HG02571 (cell line): ENCODE data around the gene RC3H1.
"Not testable (repeated sequence)": the region's sequence is repeated elsewhere in the genome, so short reads cannot be mapped to it uniquely, and the experiment has no call there.

Experiments used
- ATAC-seq: cut with Tn5 transposase; IDR thresholded peaks from one replicate; pipeline ENCODE4 v1.9.1; 2021; ENCODE audit warnings: mild to moderate bottlenecking, moderate library complexity; ENCODE audit not compliant: unreplicated experiment

Gene RC3H1, protein sequence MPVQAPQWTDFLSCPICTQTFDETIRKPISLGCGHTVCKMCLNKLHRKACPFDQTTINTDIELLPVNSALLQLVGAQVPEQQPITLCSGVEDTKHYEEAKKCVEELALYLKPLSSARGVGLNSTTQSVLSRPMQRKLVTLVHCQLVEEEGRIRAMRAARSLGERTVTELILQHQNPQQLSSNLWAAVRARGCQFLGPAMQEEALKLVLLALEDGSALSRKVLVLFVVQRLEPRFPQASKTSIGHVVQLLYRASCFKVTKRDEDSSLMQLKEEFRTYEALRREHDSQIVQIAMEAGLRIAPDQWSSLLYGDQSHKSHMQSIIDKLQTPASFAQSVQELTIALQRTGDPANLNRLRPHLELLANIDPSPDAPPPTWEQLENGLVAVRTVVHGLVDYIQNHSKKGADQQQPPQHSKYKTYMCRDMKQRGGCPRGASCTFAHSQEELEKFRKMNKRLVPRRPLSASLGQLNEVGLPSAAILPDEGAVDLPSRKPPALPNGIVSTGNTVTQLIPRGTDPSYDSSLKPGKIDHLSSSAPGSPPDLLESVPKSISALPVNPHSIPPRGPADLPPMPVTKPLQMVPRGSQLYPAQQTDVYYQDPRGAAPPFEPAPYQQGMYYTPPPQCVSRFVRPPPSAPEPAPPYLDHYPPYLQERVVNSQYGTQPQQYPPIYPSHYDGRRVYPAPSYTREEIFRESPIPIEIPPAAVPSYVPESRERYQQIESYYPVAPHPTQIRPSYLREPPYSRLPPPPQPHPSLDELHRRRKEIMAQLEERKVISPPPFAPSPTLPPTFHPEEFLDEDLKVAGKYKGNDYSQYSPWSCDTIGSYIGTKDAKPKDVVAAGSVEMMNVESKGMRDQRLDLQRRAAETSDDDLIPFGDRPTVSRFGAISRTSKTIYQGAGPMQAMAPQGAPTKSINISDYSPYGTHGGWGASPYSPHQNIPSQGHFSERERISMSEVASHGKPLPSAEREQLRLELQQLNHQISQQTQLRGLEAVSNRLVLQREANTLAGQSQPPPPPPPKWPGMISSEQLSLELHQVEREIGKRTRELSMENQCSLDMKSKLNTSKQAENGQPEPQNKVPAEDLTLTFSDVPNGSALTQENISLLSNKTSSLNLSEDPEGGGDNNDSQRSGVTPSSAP

GRCh38 chr1:174022080-174022975 is at the start of gene RC3H1:
RC3H1 (minus strand) TSS chr1:174022357; CDS start chr1:173992985, 29,372 bp downstream.
- peak; percentile 87 for ATAC-seq

- ATAC-seq: no peak
These were observed 48.5 kb upstream of the RC3H1 start for GRCh38 chr1:174070614-174071013.

DNA sequence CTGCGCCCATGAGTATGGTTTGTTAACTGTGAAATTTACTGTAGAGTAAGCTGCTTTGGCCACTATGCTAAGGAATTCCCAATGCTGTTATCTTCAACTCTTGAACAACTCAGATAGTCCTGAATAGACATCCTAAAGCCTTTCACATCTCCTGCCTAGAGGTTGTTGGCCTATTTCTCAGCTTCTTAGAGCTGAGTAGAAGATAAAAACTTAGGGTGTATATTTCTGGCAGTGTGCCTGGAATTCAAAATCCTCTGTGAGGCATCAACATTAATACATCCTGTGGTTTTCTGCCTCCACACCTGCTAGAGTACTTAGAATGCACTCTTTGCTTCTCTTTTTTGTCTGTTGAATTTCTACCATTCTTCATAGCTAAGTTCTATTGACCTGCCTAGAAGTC is 45.8 kb upstream of the RC3H1 start:
- no peak for ATAC-seq

DNA sequence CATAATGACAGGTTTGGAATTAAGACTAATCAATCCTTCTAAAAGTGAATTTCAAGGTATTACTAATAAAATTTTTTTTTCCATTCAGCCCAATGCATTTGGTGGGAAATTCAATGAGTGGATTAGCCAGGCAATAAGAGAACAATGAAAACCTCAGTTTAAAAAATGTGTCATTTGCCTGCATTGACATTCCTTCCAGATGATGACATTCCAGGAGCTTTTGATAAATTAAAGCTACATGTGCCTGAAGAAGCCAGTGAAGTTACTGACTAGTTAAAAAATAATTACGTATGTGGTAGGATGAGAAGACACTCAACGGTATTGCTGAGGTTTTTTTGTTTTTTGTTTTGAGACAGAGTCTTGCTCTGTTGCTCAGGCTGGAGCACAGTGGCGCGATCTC is 37.9 kb upstream of the RC3H1 start:
- no peak for ATAC-seq

DNA sequence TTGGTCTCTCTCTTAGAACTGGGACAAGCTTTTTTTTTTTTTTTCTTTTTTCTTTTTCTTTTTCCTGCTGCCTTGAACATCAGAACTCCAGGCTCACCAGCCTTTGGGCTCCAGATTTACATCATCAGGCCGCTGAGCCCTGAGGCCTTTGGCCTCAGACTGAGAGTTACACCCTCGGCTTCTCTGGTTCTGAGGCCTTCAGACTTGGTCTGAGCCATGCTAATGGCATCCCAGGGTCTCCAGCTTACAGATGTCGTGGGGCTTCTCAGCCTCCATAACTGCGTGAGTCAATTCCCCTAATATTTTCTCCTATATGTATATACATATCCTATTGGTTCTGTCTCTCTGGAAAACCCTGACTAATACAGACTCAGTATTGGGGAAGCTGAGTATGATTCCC is 36.5 kb upstream of the RC3H1 start:
- no peak for ATAC-seq

DNA sequence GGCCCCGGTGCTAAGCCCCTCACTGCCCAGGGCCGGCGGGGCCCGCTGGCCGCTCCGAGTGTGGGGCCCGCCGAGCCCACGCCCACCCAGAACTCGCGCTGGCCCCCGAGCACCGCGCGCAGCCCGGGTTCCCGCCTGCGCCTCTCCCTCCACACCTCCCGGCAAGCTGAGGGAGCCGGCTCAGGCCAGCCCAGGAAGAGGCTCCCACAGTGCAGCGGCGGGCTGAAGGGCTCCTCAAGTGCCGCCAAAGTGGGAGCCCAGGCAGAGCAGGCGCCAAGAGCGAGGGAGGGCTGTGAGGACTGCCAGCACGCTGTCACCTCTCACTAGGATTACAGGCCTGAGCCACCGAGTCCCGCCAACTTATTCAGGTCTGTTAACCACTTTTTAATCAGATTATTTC is 34.5 kb upstream of the RC3H1 start:
- ATAC-seq: not testable (repeated sequence)

- ATAC-seq: not testable (repeated sequence)
These were observed 33.6 kb upstream of the RC3H1 start for GRCh38 chr1:174055797-174056196.

DNA sequence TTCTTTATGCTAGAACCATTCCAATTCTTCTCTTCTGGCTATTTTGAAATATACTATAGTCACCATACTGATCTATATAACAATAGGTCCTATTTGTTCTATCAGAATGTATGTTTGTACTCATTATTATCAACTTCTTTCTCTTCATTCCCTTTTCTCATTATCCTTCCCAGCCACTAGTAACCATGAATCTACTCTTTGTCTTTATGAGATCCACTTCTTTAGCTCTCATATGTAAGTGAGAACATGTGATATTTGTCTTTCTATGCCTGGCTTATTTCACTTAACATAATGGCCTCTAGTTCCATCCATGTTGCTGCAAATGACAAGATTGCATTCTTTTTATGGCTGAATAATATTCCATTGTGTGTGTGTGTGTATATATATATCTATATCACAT is 31.7 kb upstream of the RC3H1 start:
- no peak for ATAC-seq

DNA sequence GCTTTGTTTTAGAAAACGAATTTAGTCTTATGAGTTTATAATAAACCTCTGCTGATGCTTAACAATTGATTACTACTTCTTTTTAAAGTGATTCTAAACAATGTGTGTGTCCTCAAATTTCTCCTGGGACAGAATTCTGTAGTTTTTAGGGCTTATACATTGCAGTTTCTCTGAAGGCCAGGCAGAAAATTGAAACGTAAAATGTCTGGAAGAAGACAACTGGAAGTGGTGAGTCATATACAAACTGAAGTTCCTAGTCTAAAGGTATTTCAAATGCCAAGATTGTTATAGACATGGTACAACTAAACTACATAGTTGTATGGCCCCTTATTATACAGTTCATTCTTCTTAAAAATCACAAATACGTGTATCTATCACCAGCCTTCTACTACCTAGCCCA is 30.5 kb upstream of the RC3H1 start:
- ATAC-seq: no peak

GRCh38 chr1:174051956-174052355 is 29.8 kb upstream of the RC3H1 start:
- ATAC-seq: no peak

- no peak for ATAC-seq
These were observed 27.4 kb upstream of the RC3H1 start for GRCh38 chr1:174049514-174049913.

DNA sequence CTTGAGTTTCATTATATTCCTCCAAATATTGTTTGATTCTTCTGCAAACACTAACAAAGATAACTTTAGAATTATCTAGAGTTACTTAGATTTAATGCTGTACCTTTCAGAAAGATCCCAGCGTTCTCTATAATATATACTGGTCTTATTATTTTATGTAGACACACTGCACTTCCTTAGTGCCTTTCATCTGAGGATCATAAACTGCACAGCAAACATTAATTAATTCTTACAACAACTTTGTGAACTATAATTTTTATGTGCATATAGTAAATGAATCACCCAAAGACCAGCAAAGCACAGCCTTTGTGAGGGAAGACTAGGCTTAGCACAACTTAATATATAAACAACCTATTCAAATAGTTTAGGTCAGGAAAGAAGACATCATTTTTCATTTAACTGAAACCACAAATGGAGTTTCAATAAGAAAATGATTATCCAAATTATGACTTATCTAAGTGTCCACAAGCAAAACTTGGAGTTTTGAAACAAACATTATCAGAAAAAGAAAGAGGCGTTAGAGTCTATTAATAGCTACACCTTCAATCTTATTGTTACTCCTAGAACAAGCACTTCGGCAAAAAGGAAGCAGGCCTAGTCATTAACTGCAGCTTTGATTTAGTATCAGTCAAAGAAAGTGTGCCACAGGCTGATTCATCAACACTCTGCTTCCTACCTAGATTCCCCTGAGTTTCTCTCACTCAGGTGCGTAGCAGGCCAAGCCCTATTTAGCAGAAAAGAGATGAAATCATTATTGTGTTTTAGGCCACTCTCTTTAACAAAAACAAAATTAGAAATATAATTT is 22.5 kb upstream of the RC3H1 start:
- no peak for ATAC-seq

GRCh38 chr1:174042509-174042908 is 20.4 kb upstream of the RC3H1 start:
- ATAC-seq: not testable (repeated sequence)

DNA sequence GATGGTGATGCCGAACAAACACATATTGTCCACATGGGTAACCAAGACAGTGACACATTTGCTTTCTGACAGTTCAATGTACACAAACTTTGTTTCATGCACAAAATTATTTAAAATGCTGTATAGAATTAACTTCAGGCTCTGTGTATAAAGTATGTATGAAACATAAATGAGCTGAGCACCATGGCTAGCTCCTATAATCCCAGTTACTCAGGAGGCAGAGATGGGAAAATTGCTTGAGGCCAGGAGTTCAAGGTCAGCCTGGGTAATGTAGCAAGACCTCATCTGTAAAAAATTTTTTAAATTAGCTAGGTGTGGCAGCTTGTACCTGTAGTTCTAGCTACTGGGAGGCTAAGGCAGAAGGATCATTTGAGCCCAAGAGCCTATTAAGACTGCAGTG is 19.2 kb upstream of the RC3H1 start:
- ATAC-seq: no peak

DNA sequence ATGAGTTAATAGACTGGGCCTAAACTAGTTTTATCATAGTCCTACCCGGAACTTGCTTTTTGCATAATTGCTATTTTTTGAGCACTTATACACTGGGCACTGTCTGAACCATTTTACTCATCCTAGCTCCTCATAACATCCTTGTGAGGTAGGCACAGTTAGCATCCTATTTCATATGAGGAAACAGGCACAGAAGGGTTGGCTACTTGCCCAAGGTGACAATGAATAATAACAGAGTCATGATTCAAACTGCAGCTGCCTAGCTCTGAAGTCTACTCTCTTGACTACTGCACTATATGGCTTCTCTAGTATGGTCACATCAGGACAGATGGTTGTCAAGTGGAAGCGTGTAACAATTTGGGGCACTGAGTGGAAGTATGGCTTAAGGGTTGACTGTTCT is 18.2 kb upstream of the RC3H1 start:
- ATAC-seq: no peak

GRCh38 chr1:174039027-174039426 is 16.9 kb upstream of the RC3H1 start:
- no peak for ATAC-seq

DNA sequence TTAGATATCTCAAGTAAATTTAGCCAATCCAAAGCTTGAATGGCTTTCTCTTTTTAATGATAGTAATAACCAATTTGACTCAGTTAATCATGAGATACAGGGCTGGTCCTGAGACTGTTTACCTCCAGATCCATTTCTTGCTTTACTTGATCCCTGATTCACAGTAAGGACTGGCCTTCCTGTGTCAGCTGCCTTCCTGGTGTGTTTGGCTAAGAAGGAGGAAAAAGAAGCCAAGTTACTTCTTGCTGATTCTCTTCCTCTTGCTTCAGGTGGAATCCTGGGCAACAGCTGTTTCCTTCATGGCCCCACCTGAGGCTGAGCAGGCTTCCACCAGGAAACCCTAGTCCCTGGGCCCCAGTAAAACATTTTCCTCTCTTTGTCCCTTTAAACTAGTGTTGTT is 14.6 kb upstream of the RC3H1 start:
- no peak for ATAC-seq

GRCh38 chr1:174036204-174036603 is 14.0 kb upstream of the RC3H1 start:
- ATAC-seq: no peak

DNA sequence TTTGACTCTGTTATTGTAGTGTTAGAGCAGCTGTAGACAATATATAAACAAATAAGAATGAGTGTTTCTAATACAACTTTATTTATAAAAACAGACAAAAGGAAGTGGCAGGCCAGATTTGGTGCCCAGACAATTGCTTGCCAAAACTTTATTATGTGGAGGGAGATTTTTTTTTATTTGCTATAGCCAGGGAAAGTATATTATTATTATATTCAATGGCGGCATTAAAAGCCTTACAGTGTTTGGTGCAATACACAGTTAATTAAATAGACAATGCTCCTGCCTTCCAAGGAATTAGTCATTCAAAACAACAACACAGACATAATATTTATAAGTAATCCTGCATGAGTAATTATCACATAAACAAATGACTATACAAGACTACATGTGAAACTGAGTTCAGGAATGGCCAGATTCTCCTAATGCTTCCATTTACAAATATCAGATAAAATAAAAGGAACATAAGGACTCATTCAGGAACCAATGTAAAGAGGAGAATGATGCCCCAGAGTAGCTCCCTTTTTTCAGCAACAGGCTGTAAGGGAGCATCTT is 10.6 kb upstream of the RC3H1 start:
- ATAC-seq: no peak
